Measurements from ENCODE around the gene DNAJC18. TPM values are rescaled to one million over a fixed set of nuclear protein-coding genes. Genes with fewer than 3 reads are reported as not detected.

The DNAJC18 gene
- total and polyA plus RNA-seq, 2 of the 8 experiments (the other 6 are each of a cell fraction or from before 2014, with no cell fraction given) = 7.8 to 29.2 TPM

GRCh38 chr5:139422307-139422893 lies 16.9 kb downstream of the DNAJC18 start:
- Histone ChIP-seq H3K27ac (ENCODE audit: low read depth, low read length) (no peak overlapping the region), H3K36me3 (ENCODE audit: control insufficient read depth in 2 of 4, insufficient read depth in 4 of 4, low read length in 3 of 4) (peaks cover 5 to 36% (median 17%) of the 10 kb centered on the region in 4 experiments; a peak in 7 of 8 replicates), H3K4me2 (ENCODE audit: insufficient read depth in 1 of 2, low read depth in 2 of 2, low read length in 2 of 2) (no peak overlapping the region), H2BK120ac (replicated peaks; ENCODE audit: low read depth, low read length) (no peak overlapping the region), H2AFZ (ENCODE audit: low read length) (no peak overlapping the region), H2BK5ac (ENCODE audit: low read depth, low read length) (no peak overlapping the region), H3K4me3 (ENCODE audit: extremely low read depth in 1 of 4, insufficient read depth in 2 of 4, low read depth in 3 of 4, low read length in 4 of 4) (no peak overlapping the region), H4K8ac (ENCODE audit: extremely low read depth, insufficient read depth, low read length) (no peak overlapping the region), H2BK12ac (ENCODE audit: low read depth, low read length) (no peak overlapping the region), H3K9ac (replicated peaks in 1 of 4; ENCODE audit: extremely low read depth in 1 of 4, low read depth in 3 of 4, low read length in 3 of 4) (no peak overlapping the region), H4K5ac (ENCODE audit: insufficient read length, low read depth, low read length) (no peak overlapping the region), H2BK20ac (ENCODE audit: low read length) (no peak overlapping the region), H3K9me3 (ENCODE audit: insufficient read depth in 2 of 2, low read depth in 1 of 2, low read length in 1 of 2) (no peaks in the 10 kb centered on the region), H3K4me1 (replicated peaks in 1 of 4; ENCODE audit: control insufficient read depth in 3 of 4, insufficient read depth in 4 of 4, low read length in 3 of 4) (peaks cover 4 to 9% (median 6%) of the 10 kb centered on the region in 4 experiments; a peak in 4 of 7 replicates), H3K56ac (replicated peaks; ENCODE audit: insufficient read length, low read depth, low read length) (no peak overlapping the region), H4K20me1 (replicated peaks in 1 of 2; ENCODE audit: control insufficient read depth in 1 of 2, insufficient read depth in 2 of 2, low read length in 2 of 2) (no peaks in the 10 kb centered on the region), H3K4ac (replicated peaks; ENCODE audit: insufficient read length, low read depth, low read length) (no peak overlapping the region), H2AK5ac (ENCODE audit: low read depth, low read length) (no peak overlapping the region), H3K27me3 (replicated peaks in 1 of 4; ENCODE audit: control insufficient read depth in 3 of 4, extremely low read depth in 1 of 4, insufficient read depth in 3 of 4, low read length in 3 of 4) (no peaks in the 10 kb centered on the region), H4K91ac (replicated peaks; ENCODE audit: insufficient read length, low read length) (no peak overlapping the region), H3K79me1 (ENCODE audit: low read depth, low read length) (no peaks in the 10 kb centered on the region), H3K23ac (ENCODE audit: insufficient read length) (no peak overlapping the region), H3K79me2 (ENCODE audit: control insufficient read depth in 1 of 2, insufficient read depth in 2 of 2, low read length in 2 of 2) (no peaks in the 10 kb centered on the region), H2BK15ac (ENCODE audit: low read length) (no peak overlapping the region), H3K14ac (ENCODE audit: insufficient read length) (no peak overlapping the region), H3K23me2 (ENCODE audit: low read depth, low read length) (no peaks in the 10 kb centered on the region), H3K18ac (ENCODE audit: extremely low read depth, low read length) (no peak overlapping the region)
- CTCF ChIA-PET (ENCODE audit: partially characterized antibody) = interaction anchor here (0.6 to 9.9 kb wide), 44 partner anchors 11 to 1089 kb away, joined by 3 to 319 read pairs (median 4); partner anchors contain the start of genes DNAJC18, ECSCR, SMIM33 and STING1
- POLR2A ChIA-PET (ENCODE audit: partially characterized antibody) = interaction anchor here (0.8 to 1.2 kb wide), 5 partner anchors 8 to 95 kb away, joined by 3 to 6 read pairs (median 3); partner anchors contain the start of gene DNAJC18
- FAIRE-seq (peak; percentile 87), DNase-seq (ENCODE audit: low read depth in 1 of 2, low spot score in 2 of 2) (peak in 1 of 2 experiments; percentile 56)
- WGBS, 2 experiments (ENCODE audit: extremely low coverage in 1 of 2, insufficient coverage in 1 of 2, insufficient read length in 1 of 2, insufficient replicate concordance in 2 of 2, low coverage in 1 of 2, low lambda C conversion rate in 2 of 2, missing lambda C conversion rate in 1 of 2) = 61% methylated on average over 4 of the region's 5 CpGs; no CpG with 5 or more reads in 1 of the 2 experiments
- TF ChIP-seq HDAC6 (IDR thresholded peaks at IDR 0.05; ENCODE audit: low read depth, low read length) = no peak
- no peak for TF ChIP-seq SP1 (IDR thresholded peaks at IDR 0.05; ENCODE audit: low read depth, low read length)
- TF ChIP-seq POLR2AphosphoS5 (IDR thresholded peaks at IDR 0.05; ENCODE audit: low read depth, low read length) = no peak
- TF ChIP-seq CTCF (IDR thresholded peaks at IDR 0.05; ENCODE audit: control extremely low read depth in 1 of 3, insufficient read depth in 1 of 3, low read depth in 1 of 3, low read length in 3 of 3) = peak in 2 of 3 experiments; percentile 88 to 94; a peak in 3 of 4 replicates
- TF ChIP-seq RAD21 (IDR thresholded peaks at IDR 0.05 in 1 of 2, conservative IDR thresholded peaks at IDR 0.05 in 1 of 2; ENCODE audit: low read depth in 2 of 2, low read length in 2 of 2) = peak; percentile 99 to 100
- TF ChIP-seq KDM1A (IDR thresholded peaks at IDR 0.05; ENCODE audit: borderline replicate concordance, low read length) = no peak
- peak; percentile 56 for TF ChIP-seq JUND (IDR thresholded peaks at IDR 0.05; ENCODE audit: low read length)
- no peak for TF ChIP-seq SP2 (IDR thresholded peaks at IDR 0.05; ENCODE audit: low read length)
- peak in 1 of 2 experiments; percentile 52; a peak in 1 of 4 replicates for TF ChIP-seq SIN3A (conservative IDR thresholded peaks at IDR 0.05 in 1 of 2, IDR thresholded peaks at IDR 0.05 in 1 of 2; ENCODE audit: low read depth in 1 of 2, low read length in 2 of 2)
- TF ChIP-seq JUN (IDR thresholded peaks at IDR 0.05; ENCODE audit: low read depth, low read length) = peak; percentile 37; the same call in 1 of the 2 replicates
